ENCODE results near the gene THAP12.

THAP12 gene

DNA sequence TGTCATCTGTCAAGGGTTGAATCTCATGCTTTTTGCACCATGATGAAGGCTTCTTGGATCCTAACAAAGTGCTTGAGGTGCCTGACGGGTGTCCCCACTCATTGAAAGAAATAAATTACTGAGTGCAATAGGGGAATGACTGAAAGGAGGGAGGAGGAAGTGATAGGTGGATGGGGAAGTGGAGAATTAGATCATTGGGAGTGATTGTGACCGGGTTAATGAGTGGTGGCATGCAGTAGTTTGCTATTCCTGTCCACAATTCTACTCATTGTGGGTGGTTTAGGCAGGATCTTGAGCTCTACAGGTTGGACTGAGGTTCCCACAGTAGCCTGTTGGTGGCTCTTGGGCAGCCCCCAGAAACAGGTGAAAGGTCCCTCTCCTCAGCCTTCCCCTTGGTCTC lies 44.3 kb downstream of the THAP12 start:
- Histone ChIP-seq H3K4ac (ENCODE audit: low read depth, low read length) (no peak overlapping the region), H3K4me3 (ENCODE audit: low read depth, low read length) (no peak overlapping the region), H3K79me2 (ENCODE audit: control insufficient read depth, insufficient read depth, low read length, poor library complexity) (no peaks in the 10 kb centered on the region), H2AFZ (ENCODE audit: insufficient read depth, low read length, poor library complexity) (no peak overlapping the region), H3K4me1 (ENCODE audit: control insufficient read depth in 1 of 2, insufficient read depth in 2 of 2, low read length in 2 of 2) (no peaks in the 10 kb centered on the region), H2AK5ac (ENCODE audit: low read length) (no peak overlapping the region), H3K9ac (ENCODE audit: low read length) (no peak overlapping the region), H2BK5ac (ENCODE audit: low read depth, low read length, poor library complexity) (no peak overlapping the region), H3K4me2 (ENCODE audit: low read length) (no peak overlapping the region), H2BK12ac (ENCODE audit: low read length) (no peak overlapping the region), H3K14ac (ENCODE audit: low read length) (no peak overlapping the region), H3K18ac (ENCODE audit: low read length) (no peak overlapping the region), H3K27me3 (ENCODE audit: insufficient read depth, low read length) (no peaks in the 10 kb centered on the region), H3K9me3 (ENCODE audit: insufficient read depth, low read depth, low read length) (peaks cover 15% of the 10 kb centered on the region), H2BK120ac (ENCODE audit: insufficient read depth, low read length, poor library complexity) (no peak overlapping the region), H4K91ac (ENCODE audit: low read depth, low read length) (no peak overlapping the region), H3K36me3 (ENCODE audit: control insufficient read depth in 1 of 2, insufficient read depth in 2 of 2, low read length in 2 of 2) (no peaks in the 10 kb centered on the region), H4K8ac (ENCODE audit: low read depth, low read length) (no peak overlapping the region), H4K12ac (ENCODE audit: low read depth, low read length) (no peak overlapping the region), H3K79me1 (ENCODE audit: low read length) (no peaks in the 10 kb centered on the region), H3K23ac (ENCODE audit: low read length) (no peak overlapping the region), H3K27ac (ENCODE audit: low read depth, low read length) (no peak overlapping the region)
- DNase-seq: no peak
- no CpG with 5 or more reads among the region's 2 CpGs for WGBS (ENCODE audit: extremely low coverage, insufficient coverage, insufficient read length)

DNA sequence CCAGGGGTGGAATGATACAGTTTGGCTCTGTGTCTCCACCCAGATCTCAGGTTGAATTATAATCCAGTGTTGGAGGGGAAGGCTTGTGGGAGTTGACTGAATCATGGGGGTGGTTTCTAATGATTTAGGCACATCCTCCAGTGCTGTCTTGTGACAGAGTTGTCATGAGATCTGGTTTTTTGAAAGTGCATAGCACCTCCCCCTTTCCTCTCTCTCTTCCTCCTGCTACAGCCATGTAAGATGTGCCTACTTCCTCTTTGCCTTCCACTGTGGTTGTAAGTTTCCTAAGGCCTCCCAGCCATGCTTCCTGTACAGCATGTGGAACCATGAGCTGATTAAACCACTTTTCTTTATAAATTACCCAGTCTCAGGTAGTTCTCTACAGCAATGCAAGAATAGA lies 45.1 kb downstream of the THAP12 start:
- no peak overlapping the region for H2BK12ac ChIP-seq (ENCODE audit: low read length)
- H2BK5ac ChIP-seq (ENCODE audit: low read depth, low read length, poor library complexity): no peak overlapping the region
- no peaks in the 10 kb centered on the region for H3K27me3 ChIP-seq (ENCODE audit: insufficient read depth, low read length)
- no peak overlapping the region for H3K4me3 ChIP-seq (ENCODE audit: low read depth, low read length)
- no peak overlapping the region for H3K27ac ChIP-seq (ENCODE audit: low read depth, low read length)
- no peaks in the 10 kb centered on the region for H3K4me1 ChIP-seq (ENCODE audit: control insufficient read depth in 1 of 2, insufficient read depth in 2 of 2, low read length in 2 of 2)
- peak; percentile 21 for DNase-seq
- no peak overlapping the region for H4K12ac ChIP-seq (ENCODE audit: low read depth, low read length)
- no peak overlapping the region for H3K4me2 ChIP-seq (ENCODE audit: low read length)
- peaks cover 15% of the 10 kb centered on the region for H3K9me3 ChIP-seq (ENCODE audit: insufficient read depth, low read depth, low read length)
- no peak overlapping the region for H2BK120ac ChIP-seq (ENCODE audit: insufficient read depth, low read length, poor library complexity)
- no peak overlapping the region for H2AK5ac ChIP-seq (ENCODE audit: low read length)
- H3K9ac ChIP-seq (ENCODE audit: low read length): no peak overlapping the region
- H3K79me2 ChIP-seq (ENCODE audit: control insufficient read depth, insufficient read depth, low read length, poor library complexity): no peaks in the 10 kb centered on the region
- H2AFZ ChIP-seq (ENCODE audit: insufficient read depth, low read length, poor library complexity): no peak overlapping the region
- H3K23ac ChIP-seq (ENCODE audit: low read length): no peak overlapping the region
- no peak overlapping the region for H4K91ac ChIP-seq (ENCODE audit: low read depth, low read length)
- no peak overlapping the region for H3K18ac ChIP-seq (ENCODE audit: low read length)
- H3K79me1 ChIP-seq (ENCODE audit: low read length): no peaks in the 10 kb centered on the region
- no peaks in the 10 kb centered on the region for H3K36me3 ChIP-seq (ENCODE audit: control insufficient read depth in 1 of 2, insufficient read depth in 2 of 2, low read length in 2 of 2)
- H4K8ac ChIP-seq (ENCODE audit: low read depth, low read length): no peak overlapping the region
- H3K14ac ChIP-seq (ENCODE audit: low read length): no peak overlapping the region
- no peak overlapping the region for H3K4ac ChIP-seq (ENCODE audit: low read depth, low read length)

DNA sequence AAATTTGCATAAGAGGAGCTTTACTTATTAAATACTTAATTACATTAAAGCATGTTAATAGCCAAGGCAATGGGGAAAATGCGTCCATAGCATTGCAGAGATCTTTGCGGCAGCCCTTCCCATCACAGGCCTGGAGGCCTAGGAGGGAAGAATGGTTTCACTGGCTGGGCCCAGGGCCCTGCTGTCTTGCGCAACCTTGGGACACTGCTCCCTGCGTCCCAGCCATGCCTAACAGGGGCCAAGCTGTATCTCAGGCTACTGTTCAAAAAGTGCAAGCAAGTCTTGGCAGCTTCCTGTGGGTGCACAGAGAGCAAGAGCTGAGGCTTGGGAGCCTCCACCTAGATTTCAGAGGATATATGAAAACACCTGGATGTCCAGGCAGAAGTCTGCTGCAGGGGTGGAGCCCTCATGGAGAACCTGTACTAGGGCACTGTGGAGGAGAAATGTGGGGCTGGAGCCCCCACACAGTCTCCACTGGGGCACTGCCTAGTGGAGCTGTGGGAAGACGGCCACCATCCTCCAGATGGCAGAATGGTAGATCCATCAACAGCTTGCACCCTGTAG lies 46.0 kb downstream of the THAP12 start:
- WGBS (ENCODE audit: extremely low coverage, insufficient coverage, insufficient read length): no CpG with 5 or more reads among the region's 5 CpGs
- H3K4me2 ChIP-seq (ENCODE audit: low read length): no peak overlapping the region
- no peak overlapping the region for H2AFZ ChIP-seq (ENCODE audit: insufficient read depth, low read length, poor library complexity)
- no peak overlapping the region for H3K4me3 ChIP-seq (ENCODE audit: low read depth, low read length)
- no peak overlapping the region for H2AK5ac ChIP-seq (ENCODE audit: low read length)
- no peak overlapping the region for H3K23ac ChIP-seq (ENCODE audit: low read length)
- no peak overlapping the region for H4K8ac ChIP-seq (ENCODE audit: low read depth, low read length)
- no peaks in the 10 kb centered on the region for H3K79me1 ChIP-seq (ENCODE audit: low read length)
- H3K18ac ChIP-seq (ENCODE audit: low read length): no peak overlapping the region
- no peak overlapping the region for H3K9ac ChIP-seq (ENCODE audit: low read length)
- no peak for DNase-seq
- no peak overlapping the region for H3K27ac ChIP-seq (ENCODE audit: low read depth, low read length)
- H3K9me3 ChIP-seq (ENCODE audit: insufficient read depth, low read depth, low read length): peaks cover 15% of the 10 kb centered on the region
- no peak overlapping the region for H2BK12ac ChIP-seq (ENCODE audit: low read length)
- H3K79me2 ChIP-seq (ENCODE audit: control insufficient read depth, insufficient read depth, low read length, poor library complexity): no peaks in the 10 kb centered on the region
- no peaks in the 10 kb centered on the region for H3K36me3 ChIP-seq (ENCODE audit: control insufficient read depth in 1 of 2, insufficient read depth in 2 of 2, low read length in 2 of 2)
- H3K14ac ChIP-seq (ENCODE audit: low read length): no peak overlapping the region
- no peak overlapping the region for H3K4ac ChIP-seq (ENCODE audit: low read depth, low read length)
- no peak overlapping the region for H4K12ac ChIP-seq (ENCODE audit: low read depth, low read length)
- H4K91ac ChIP-seq (ENCODE audit: low read depth, low read length): no peak overlapping the region
- no peak overlapping the region for H2BK120ac ChIP-seq (ENCODE audit: insufficient read depth, low read length, poor library complexity)
- H3K27me3 ChIP-seq (ENCODE audit: insufficient read depth, low read length): no peaks in the 10 kb centered on the region
- no peak overlapping the region for H2BK5ac ChIP-seq (ENCODE audit: low read depth, low read length, poor library complexity)
- H3K4me1 ChIP-seq (ENCODE audit: control insufficient read depth in 1 of 2, insufficient read depth in 2 of 2, low read length in 2 of 2): peaks cover 4 to 6% of the 10 kb centered on the region in 2 experiments

DNA sequence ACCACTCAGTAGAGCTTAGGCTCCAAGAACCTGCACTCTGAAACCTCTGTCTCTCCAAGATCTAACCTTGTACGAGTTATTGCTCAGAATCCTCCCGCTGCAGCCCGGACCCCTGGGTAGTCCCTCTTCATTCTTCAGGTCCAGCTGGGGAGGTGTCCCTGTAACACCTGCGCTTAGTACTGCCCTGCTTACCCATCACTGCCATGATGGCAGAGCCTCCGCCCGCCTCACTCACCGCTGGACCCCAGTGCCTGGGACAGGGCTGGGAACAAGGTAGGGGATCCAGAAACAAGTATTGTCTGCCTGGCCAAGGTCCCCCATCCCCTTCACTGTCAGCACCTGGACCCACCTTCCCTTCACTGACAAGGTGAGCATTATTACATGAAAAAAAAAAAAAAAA lies 50.3 kb downstream of the THAP12 start:
- H3K9ac ChIP-seq (ENCODE audit: low read length): no peak overlapping the region
- no peak overlapping the region for H4K8ac ChIP-seq (ENCODE audit: low read depth, low read length)
- no peak overlapping the region for H3K23ac ChIP-seq (ENCODE audit: low read length)
- no peaks in the 10 kb centered on the region for H3K27me3 ChIP-seq (ENCODE audit: insufficient read depth, low read length)
- WGBS (ENCODE audit: extremely low coverage, insufficient coverage, insufficient read length): no CpG with 5 or more reads among the region's 7 CpGs
- H2BK12ac ChIP-seq (ENCODE audit: low read length): no peak overlapping the region
- H4K91ac ChIP-seq (ENCODE audit: low read depth, low read length): no peak overlapping the region
- H3K4ac ChIP-seq (ENCODE audit: low read depth, low read length): no peak overlapping the region
- H3K14ac ChIP-seq (ENCODE audit: low read length): no peak overlapping the region
- H3K36me3 ChIP-seq (ENCODE audit: control insufficient read depth in 1 of 2, insufficient read depth in 2 of 2, low read length in 2 of 2): no peaks in the 10 kb centered on the region
- no peak overlapping the region for H2BK5ac ChIP-seq (ENCODE audit: low read depth, low read length, poor library complexity)
- no peak overlapping the region for H4K12ac ChIP-seq (ENCODE audit: low read depth, low read length)
- no peaks in the 10 kb centered on the region for H3K79me2 ChIP-seq (ENCODE audit: control insufficient read depth, insufficient read depth, low read length, poor library complexity)
- peaks cover 2% of the 10 kb centered on the region for H3K79me1 ChIP-seq (ENCODE audit: low read length)
- H2AK5ac ChIP-seq (ENCODE audit: low read length): no peak overlapping the region
- H3K4me3 ChIP-seq (ENCODE audit: low read depth, low read length): no peak overlapping the region
- H3K4me2 ChIP-seq (ENCODE audit: low read length): no peak overlapping the region
- no peak overlapping the region for H3K27ac ChIP-seq (ENCODE audit: low read depth, low read length)
- H2AFZ ChIP-seq (ENCODE audit: insufficient read depth, low read length, poor library complexity): no peak overlapping the region
- H3K9me3 ChIP-seq (ENCODE audit: insufficient read depth, low read depth, low read length): peaks cover 11% of the 10 kb centered on the region
- DNase-seq: no peak
- H3K4me1 ChIP-seq (ENCODE audit: control insufficient read depth in 1 of 2, insufficient read depth in 2 of 2, low read length in 2 of 2): peaks cover 13 to 16% of the 10 kb centered on the region in 2 experiments
- no peak overlapping the region for H3K18ac ChIP-seq (ENCODE audit: low read length)
- H2BK120ac ChIP-seq (ENCODE audit: insufficient read depth, low read length, poor library complexity): no peak overlapping the region
